GM12878 (cell line): ENCODE measurements around the gene PADI2. TPM values are rescaled to one million over a fixed set of nuclear protein-coding genes. Genes with fewer than 3 reads are reported as not detected.

ENCODE experiments used
- ATAC-seq: fragments of 200-7000 bp; cut with Tn5 transposase; 3 replicates; pipeline ENCODE4 v1.9.1; 2020; ENCODE audit warnings: mild to moderate bottlenecking, moderate library complexity
- BruUV-seq: library from RNA; stranded (reverse); fragments of 400-500 nt; replicated peaks from 2 replicates; lab custom pipeline; 2021; lab: Mats Ljungman, UMichigan
- CTCF ChIA-PET: fragments of 300-600 bp; sonication (Branson Sonifier 250); formaldehyde crosslinking; extraction: SDS; loops from one replicate; lab custom pipeline; 2021; ENCODE audit warnings: inconsistent platforms; lab: Yijun Ruan, JAX
- POLR2A ChIA-PET: fragments of 350-600 bp; formaldehyde crosslinking; extraction: SDS; loops from one replicate; lab custom pipeline; 2021; ENCODE audit warnings: inconsistent platforms; lab: Charles Lee
- RAD21 ChIA-PET: fragments of 300-600 bp; sonication (Branson Sonifier 250); formaldehyde crosslinking; loops from one replicate; lab custom pipeline; 2023; ENCODE audit warnings: antibody characterized with exemption; ENCODE audit not compliant: unreplicated experiment; lab: Charles Lee
- SMC1A ChIA-PET: fragments of 300-600 bp; sonication (Branson Sonifier 250); formaldehyde crosslinking; loops from one replicate; lab custom pipeline; 2023; ENCODE audit not compliant: unreplicated experiment, uncharacterized antibody; lab: Charles Lee
- DNase-seq: peaks from one replicate; pipeline ENCODE4 v3.0.0-alpha.2; 2011; ENCODE audit warnings: low read depth, low spot score
- FAIRE-seq: peaks from 3 replicates; lab custom pipeline; 2011; peaks lifted over from hg19 to GRCh38; lab: Jason Lieb, UNC
- H2AFZ ChIP-seq: 2 replicates; pipeline ENCODE4 v1.6.0; 2011; ENCODE audit warnings: low read depth, low read length, control low read depth; ENCODE audit not compliant: control insufficient read depth
- H3K27ac ChIP-seq: 2 replicates; pipeline ENCODE4 v1.5.1; 2011; ENCODE audit warnings: control low read depth; ENCODE audit not compliant: control insufficient read depth, insufficient read depth
- H3K27me3 ChIP-seq, 2 experiments: replicated peaks in 1 of 2; 2 replicates each; pipeline versions ENCODE4 v1.6.0 to v1.6.1; 2011; ENCODE audit warnings: low read length in 1 of 2; ENCODE audit not compliant: control insufficient read depth in 2 of 2, insufficient read depth in 2 of 2
- H3K36me3 ChIP-seq, 2 experiments: 2 replicates each; pipeline ENCODE4 v1.5.1; 2011; ENCODE audit warnings: low read length in 1 of 2; ENCODE audit not compliant: control insufficient read depth in 2 of 2, insufficient read depth in 2 of 2
- H3K4me1 ChIP-seq: 2 replicates; pipeline ENCODE4 v1.6.1; 2011; ENCODE audit warnings: mild to moderate bottlenecking, low read length, moderate library complexity, mixed read lengths; ENCODE audit not compliant: control insufficient read depth, insufficient read depth
- H3K4me2 ChIP-seq: 2 replicates; pipeline ENCODE4 v1.6.0; 2011; ENCODE audit warnings: control low read depth; ENCODE audit not compliant: control insufficient read depth, insufficient read depth
- H3K4me3 ChIP-seq: fragments of 200-600 bp; sonication (generic); 2 replicates; pipeline ENCODE4 v1.5.1; 2016
- H3K79me2 ChIP-seq: 2 replicates; pipeline ENCODE4 v1.6.0; 2011; ENCODE audit warnings: low read length; ENCODE audit not compliant: control insufficient read depth, insufficient read depth
- H3K9ac ChIP-seq: 2 replicates; pipeline ENCODE4 v1.8.0; 2011; ENCODE audit warnings: low read length, control low read depth, mixed read lengths; ENCODE audit not compliant: control insufficient read depth, insufficient read depth
- H3K9me3 ChIP-seq: replicated peaks from 3 replicates; pipeline ENCODE4 v1.5.1; 2011; ENCODE audit warnings: mild to moderate bottlenecking, low read length; ENCODE audit not compliant: control insufficient read depth, insufficient read depth
- H4K20me1 ChIP-seq: 2 replicates; pipeline ENCODE4 v1.6.0; 2011; ENCODE audit not compliant: control insufficient read depth, insufficient read depth
- ASH2L ChIP-seq: fragments of 300-600, 200-600 bp; sonication (generic); IDR thresholded peaks from 2 replicates; pipeline ENCODE4 v1.6.1; 2017; ENCODE audit warnings: low read depth, mild to moderate bottlenecking, borderline replicate concordance
- BHLHE40 ChIP-seq, 2 experiments: fragments of 450-650 bp in 1 of 2; IDR thresholded peaks; 2 replicates each; pipeline ENCODE4 v1.6.1; 2011 to 2017; ENCODE audit warnings: low read depth in 2 of 2, borderline replicate concordance in 1 of 2, improper control_type of control experiment in 1 of 2, low read length in 1 of 2, mild to moderate bottlenecking in 1 of 2
- CEBPB ChIP-seq, 2 experiments: fragments of 150-350 bp in 1 of 2; IDR thresholded peaks; 2 replicates each; pipeline ENCODE4 v1.6.1; 2012 to 2014; ENCODE audit warnings: low read depth in 2 of 2, low read length in 2 of 2, borderline replicate concordance in 1 of 2, inconsistent platforms in 1 of 2
- E2F4 ChIP-seq: IDR thresholded peaks from 2 replicates; pipeline ENCODE4 v1.6.1; 2012; ENCODE audit warnings: low read depth, low read length, improper control_type of control experiment
- HDAC2 ChIP-seq: fragments of 200-600 bp; sonication (generic); IDR thresholded peaks from 2 replicates; pipeline ENCODE4 v1.6.1; 2017
- KDM1A ChIP-seq: fragments of 200-600 bp; sonication (generic); IDR thresholded peaks from 2 replicates; pipeline ENCODE4 v1.6.1; 2016; ENCODE audit warnings: borderline replicate concordance
- MAX ChIP-seq: IDR thresholded peaks from 2 replicates; pipeline ENCODE4 v1.6.1; 2012; ENCODE audit warnings: low read depth, low read length, improper control_type of control experiment
- NR2F1 ChIP-seq: fragments of 450-650 bp; conservative IDR thresholded peaks from 2 replicates; pipeline ENCODE4 v1.6.1; 2017; ENCODE audit warnings: mild to moderate bottlenecking
- PKNOX1 ChIP-seq: fragments of 450-650 bp; IDR thresholded peaks from 2 replicates; pipeline ENCODE4 v1.6.1; 2016; ENCODE audit warnings: mild to moderate bottlenecking
- POU2F2 ChIP-seq: IDR thresholded peaks from 3 replicates; pipeline ENCODE4 v1.6.1; 2011; ENCODE audit warnings: low read depth, mild to moderate bottlenecking, low read length, borderline replicate concordance
- SMAD1 ChIP-seq: fragments of 450-650 bp; IDR thresholded peaks from 2 replicates; pipeline ENCODE4 v1.6.1; 2018; ENCODE audit warnings: mild to moderate bottlenecking, low read depth; ENCODE audit not compliant: partially characterized antibody
- SMARCA5 ChIP-seq: fragments of 450-650 bp; IDR thresholded peaks from 2 replicates; pipeline ENCODE4 v1.6.1; 2017; ENCODE audit warnings: mild to moderate bottlenecking
- SP1 ChIP-seq: IDR thresholded peaks from one replicate; pipeline ENCODE4 v1.6.1; 2011; ENCODE audit warnings: low read depth, low read length
- SREBF1 ChIP-seq: IDR thresholded peaks from 2 replicates; pipeline ENCODE4 v1.6.1; 2012; ENCODE audit warnings: mild to moderate bottlenecking, low read length
- STAT3 ChIP-seq: IDR thresholded peaks from 2 replicates; pipeline ENCODE4 v1.6.1; 2011; ENCODE audit warnings: low read depth, low read length, improper control_type of control experiment
- YBX1 ChIP-seq: fragments of 450-650 bp; IDR thresholded peaks from 2 replicates; pipeline ENCODE4 v1.6.1; 2016; ENCODE audit warnings: antibody characterized with exemption
- ZBTB33 ChIP-seq: fragments of 450-650 bp; IDR thresholded peaks from 2 replicates; pipeline ENCODE4 v1.6.1; 2017; ENCODE audit warnings: mild to moderate bottlenecking
- WGBS: methylation state at CpG from one replicate; pipeline ENCODE4 v1.1.6; 2016; ENCODE audit warnings: low lambda C conversion rate; ENCODE audit not compliant: insufficient replicate concordance, insufficient coverage; ENCODE audit errors: missing lambda C conversion rate; 5-methylcytosine and 5-hydroxymethylcytosine counted together
- in situ Hi-C: fragments of 300-500 bp; cut with MboI; formaldehyde crosslinking; loops from 9 replicates; pipeline ENCODE4 v1.14.3; 2018; ENCODE audit warnings: mixed read lengths
- intact Hi-C: fragments of 100-400 bp; cut with micrococcal nuclease; formaldehyde crosslinking; loops from one replicate; pipeline ENCODE4 v1.14.2; 2022; ENCODE audit not compliant: unreplicated experiment
- polyA plus RNA-seq, 11 experiments: library from polyadenylated mRNA; depleted of rRNA in 4 of 11; unstranded in 6 of 11; stranded (reverse) in 5 of 11; fragments of >200 nt; fragmentation: Nextera tagmentation in 4 of 11; fragmentation: Illumina TruSeq in 1 of 11; extraction: Ambion mirVana in 4 of 11; extraction: Trizol in 1 of 11; gene quantifications; 1 replicate in 1 of 11; 2 replicates in 10 of 11; pipeline versions ENCODE4 v1.2.1 to v1.2.3, GENCODE V29; 2011 to 2016; ENCODE audit warnings: inconsistent platforms in 2 of 11, missing spikeins in 2 of 11, low read depth in 1 of 11
- total RNA-seq, 4 experiments: library from RNA; depleted of rRNA in 3 of 4; stranded (reverse); fragments of >200 nt in 3 of 4; fragmentation: Illumina TruSeq in 1 of 4; extraction: Trizol in 1 of 4; gene quantifications; 2 replicates each; pipeline versions ENCODE4 v1.2.1 to v1.2.3, GENCODE V29; 2013 to 2021

The PADI2 gene
- total and polyA plus RNA-seq, 10 of the 15 experiments (the other 5 are each of a cell fraction or from before 2014, with no cell fraction given) = 0.05 to 3.0 (median 0.10) TPM; not detected in 1

GRCh38 chr1:17020502-17020901 lies 98.7 kb downstream of the PADI2 start:
- in situ Hi-C loops (no loop called here), intact Hi-C loops (no loop called here)
- Histone ChIP-seq H3K4me2 (no peak overlapping the region), H4K20me1 (no peaks in the 10 kb centered on the region), H3K36me3 (peaks cover 24 to 42% of the 10 kb centered on the region in 2 experiments), H3K9ac (no peak overlapping the region), H3K9me3 (no peaks in the 10 kb centered on the region), H3K4me1 (peaks cover 34% of the 10 kb centered on the region), H3K79me2 (no peaks in the 10 kb centered on the region), H3K27me3 (no peaks in the 10 kb centered on the region), H2AFZ (no peak overlapping the region), H3K27ac (no peak overlapping the region), H3K4me3 (no peak overlapping the region)
- 94% methylated on average over 2 of the region's 2 CpGs for WGBS
- FAIRE-seq (no peak), DNase-seq (no peak), ATAC-seq (no peak)
- ChIA-PET CTCF (interaction anchor here (1.3 kb wide), 1 partner anchor 21 kb away, joined by 3 read pairs; no protein-coding TSS in a partner anchor), POLR2A (no interaction called here), RAD21 (no interaction called here), SMC1A (no interaction called here)
- BruUV-seq = no TSS peak
- TF ChIP-seq HDAC2 = no peak
- TF ChIP-seq NR2F1 = no peak
- TF ChIP-seq PKNOX1 = no peak
- TF ChIP-seq SMAD1 = no peak
- no peak for TF ChIP-seq SP1
- no peak for TF ChIP-seq MAX
- TF ChIP-seq E2F4 = no peak
- TF ChIP-seq SMARCA5 = no peak
- no peak for TF ChIP-seq POU2F2
- TF ChIP-seq BHLHE40 (IDR thresholded peaks at IDR 0.05; ENCODE audit: borderline replicate concordance in 1 of 2, low read depth in 2 of 2, low read length in 1 of 2) = no peak
- no peak for TF ChIP-seq CEBPB (IDR thresholded peaks at IDR 0.05; ENCODE audit: borderline replicate concordance in 1 of 2, low read depth in 2 of 2, low read length in 2 of 2)
- no peak for TF ChIP-seq SREBF1
- TF ChIP-seq YBX1 = no peak
- TF ChIP-seq STAT3 = no peak
- TF ChIP-seq ASH2L = no peak
- TF ChIP-seq KDM1A = no peak
- TF ChIP-seq ZBTB33 = no peak
